Measurements from ENCODE around the gene PDPK1. TPM values are rescaled to one million over a fixed set of nuclear protein-coding genes. Genes with fewer than 3 reads are reported as not detected.
A peak's percentile ranks its signal among the peaks of the same experiment; 100 is the strongest.

PDPK1 gene
- total and polyA plus RNA-seq, 11 donors: 12.3 to 54.1 (median 35.7) TPM

DNA sequence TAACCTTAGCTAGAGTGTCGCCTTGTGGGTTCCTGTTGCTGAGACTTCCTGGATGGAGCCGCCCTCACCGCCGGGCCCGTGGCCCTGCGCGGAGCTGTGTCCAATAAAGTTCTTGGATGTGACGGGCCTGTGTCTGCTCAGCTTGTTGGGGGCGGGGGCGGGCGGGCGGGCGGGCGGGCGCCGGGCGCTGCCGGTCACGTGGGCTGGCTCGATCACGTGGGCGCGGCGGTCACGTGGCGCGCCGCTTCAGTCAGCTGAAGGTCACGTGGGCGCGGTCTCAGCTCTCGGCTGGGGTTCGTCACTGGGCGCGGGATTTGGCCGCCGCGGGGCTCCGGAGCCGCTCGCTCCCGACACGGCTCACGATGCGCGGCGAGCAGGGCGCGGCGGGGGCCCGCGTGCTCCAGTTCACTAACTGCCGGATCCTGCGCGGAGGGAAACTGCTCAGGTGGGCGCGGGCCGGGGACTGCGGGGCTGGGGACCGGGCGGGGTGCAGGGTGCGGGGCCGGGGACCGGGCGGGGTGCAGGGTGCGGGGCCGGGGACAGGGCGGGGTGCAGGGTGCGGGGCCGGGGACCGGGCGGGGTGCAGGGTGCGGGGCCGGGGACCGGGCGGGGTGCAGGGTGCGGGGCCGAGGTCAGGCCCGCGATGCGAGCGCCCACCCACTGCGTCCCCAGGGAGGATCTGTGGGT, 17.6 kb upstream of the PDPK1 start, which contains the start of gene AMDHD2:
AMDHD2 (plus strand) TSS at position 275 of the 687 bp plus-strand sequence; CDS start at position 363, 88 bp downstream.
- Histone ChIP-seq H3K4me3 (peak within 1 kb of the TSS; percentile 18 to 90 (median 67)), H3K9me3 (no peaks in the 10 kb centered on the region), H3K4me1 (peaks cover 22 to 58% (median 53%) of the 10 kb centered on the region in 12 donors), H3K27ac (peak within 1 kb of the TSS in 11 of 12 donors; percentile 73 to 99 (median 85)), H3K27me3 (no peaks in the 10 kb centered on the region), H3K36me3 (peaks cover 0 to 49% (median 33%) of the 10 kb centered on the region in 9 donors)
- DNase-seq (peak; percentile 92 to 95 (median 94)), ATAC-seq (peak; percentile 80 to 93 (median 85))
- 0 to 1% (median 1%) methylated on average over 30 to 83 of the region's 83 CpGs for WGBS, 4 donors
- intact Hi-C loops (cut with DNase I): no loop called here
- peak in 1 of 2 donors; percentile 41 for TF ChIP-seq POLR2A (IDR thresholded peaks at IDR 0.05)
- TF ChIP-seq CTCF (IDR thresholded peaks at IDR 0.05): no peak

DNA sequence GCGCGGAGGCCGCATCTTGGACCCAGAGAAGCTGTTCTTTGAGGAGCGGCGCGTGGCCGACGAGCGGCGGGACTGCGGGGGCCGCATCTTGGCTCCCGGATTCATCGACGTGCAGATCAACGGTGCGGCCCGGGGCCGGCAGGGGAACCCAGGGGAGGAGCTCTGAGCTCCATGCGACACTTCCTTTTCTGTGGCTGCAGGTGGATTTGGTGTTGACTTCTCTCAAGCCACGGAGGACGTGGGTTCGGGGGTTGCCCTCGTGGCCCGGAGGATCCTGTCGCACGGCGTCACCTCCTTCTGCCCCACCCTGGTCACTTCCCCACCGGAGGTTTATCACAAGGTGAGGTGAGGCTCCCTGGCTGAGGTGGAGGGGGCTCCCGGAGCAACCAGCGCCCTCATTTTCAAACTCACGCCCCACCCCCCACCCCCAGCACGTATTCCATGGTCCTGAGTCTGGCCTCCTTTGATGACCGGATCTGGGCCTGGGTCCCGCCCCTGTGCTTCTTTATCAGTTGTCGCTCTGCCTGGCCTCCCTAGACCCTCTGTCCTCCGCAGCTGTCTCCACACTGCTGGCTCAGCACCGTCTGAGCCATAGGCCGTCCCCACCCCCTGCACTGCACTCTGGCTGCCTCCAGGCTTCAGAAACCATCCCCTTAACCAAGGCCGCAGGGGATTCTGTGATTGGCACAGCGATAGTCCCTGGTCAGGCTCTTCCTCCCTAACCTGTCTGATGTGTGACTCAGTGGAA, 16.9 kb upstream of the PDPK1 start:
- DNase-seq (peak in 4 of 5 donors; percentile 23 to 69 (median 44)), ATAC-seq (peak in 1 of 4 donors; percentile 3)
- Histone ChIP-seq H3K4me3 (peak overlapping the region; percentile 18 to 90 (median 67)), H3K9me3 (no peaks in the 10 kb centered on the region), H3K27ac (peak overlapping the region in 9 of 12 donors; percentile 9 to 99 (median 85)), H3K27me3 (no peaks in the 10 kb centered on the region), H3K4me1 (peaks cover 17 to 51% (median 47%) of the 10 kb centered on the region in 12 donors), H3K36me3 (peaks cover 0 to 57% (median 38%) of the 10 kb centered on the region in 9 donors)
- intact Hi-C loops (cut with DNase I): no loop called here
- TF ChIP-seq POLR2A (IDR thresholded peaks at IDR 0.05) (no peak), CTCF (IDR thresholded peaks at IDR 0.05) (no peak)
- WGBS, 4 donors: 20 to 38% (median 24%) methylated on average over 22 to 41 of the region's 41 CpGs

- Histone ChIP-seq H3K9me3 (no peaks in the 10 kb centered on the region), H3K36me3 (peaks cover 0 to 76% (median 58%) of the 10 kb centered on the region in 9 donors), H3K27ac (no peak overlapping the region), H3K4me3 (no peak overlapping the region), H3K27me3 (no peaks in the 10 kb centered on the region), H3K4me1 (peaks cover 10 to 22% (median 20%) of the 10 kb centered on the region in 12 donors)
- ATAC-seq (no peak), DNase-seq (peak in 1 of 5 donors; percentile 34)
- intact Hi-C loops (cut with DNase I): no loop called here
- TF ChIP-seq POLR2A (IDR thresholded peaks at IDR 0.05): no peak
- no peak for TF ChIP-seq CTCF (IDR thresholded peaks at IDR 0.05)
- 89 to 96% (median 90%) methylated on average over 6 of the region's 6 CpGs for WGBS, 4 donors
Measured at GRCh38 chr16:2523801-2524231, 14.0 kb upstream of the PDPK1 start.

Data from heart left ventricle (tissue), 16 donors.